ENCODE measurements around the gene SH3PXD2A. TPM values are rescaled to one million over a fixed set of nuclear protein-coding genes. Genes with fewer than 3 reads are reported as not detected.

SH3PXD2A gene
- total RNA-seq, 4 donors from 2014 or later, result 6.2 to 16.8 (median 11.4) TPM

GRCh38 chr10:103710490-103710889, 144.9 kb downstream of the SH3PXD2A start:
- in situ Hi-C loops (cut with MboI; ENCODE audit: low sequenced_read_pairs in 4 of 4) (loop anchor here (5.0 kb wide), 2 partner anchors 147 to 152 kb away; partner anchors contain the start of gene SH3PXD2A (in 1 of the 4)), intact Hi-C loops (cut with DNase I; ENCODE audit: low total_unique reads) (loop anchor here (5.0 kb wide), 1 partner anchor 92 kb away; no protein-coding TSS in a partner anchor)
- TF ChIP-seq, protein P1, sequence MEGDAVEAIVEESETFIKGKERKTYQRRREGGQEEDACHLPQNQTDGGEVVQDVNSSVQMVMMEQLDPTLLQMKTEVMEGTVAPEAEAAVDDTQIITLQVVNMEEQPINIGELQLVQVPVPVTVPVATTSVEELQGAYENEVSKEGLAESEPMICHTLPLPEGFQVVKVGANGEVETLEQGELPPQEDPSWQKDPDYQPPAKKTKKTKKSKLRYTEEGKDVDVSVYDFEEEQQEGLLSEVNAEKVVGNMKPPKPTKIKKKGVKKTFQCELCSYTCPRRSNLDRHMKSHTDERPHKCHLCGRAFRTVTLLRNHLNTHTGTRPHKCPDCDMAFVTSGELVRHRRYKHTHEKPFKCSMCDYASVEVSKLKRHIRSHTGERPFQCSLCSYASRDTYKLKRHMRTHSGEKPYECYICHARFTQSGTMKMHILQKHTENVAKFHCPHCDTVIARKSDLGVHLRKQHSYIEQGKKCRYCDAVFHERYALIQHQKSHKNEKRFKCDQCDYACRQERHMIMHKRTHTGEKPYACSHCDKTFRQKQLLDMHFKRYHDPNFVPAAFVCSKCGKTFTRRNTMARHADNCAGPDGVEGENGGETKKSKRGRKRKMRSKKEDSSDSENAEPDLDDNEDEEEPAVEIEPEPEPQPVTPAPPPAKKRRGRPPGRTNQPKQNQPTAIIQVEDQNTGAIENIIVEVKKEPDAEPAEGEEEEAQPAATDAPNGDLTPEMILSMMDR (IDR thresholded peaks at IDR 0.05 in 4 of 5, conservative IDR thresholded peaks at IDR 0.05 in 1 of 5), result no peak
- no peak for TF ChIP-seq POLR2A (IDR thresholded peaks at IDR 0.05)
- H3K9me3 ChIP-seq, result no peaks in the 10 kb centered on the region
- H3K4me3 ChIP-seq, result no peak overlapping the region
- no peak for DNase-seq
- no peaks in the 10 kb centered on the region for H3K36me3 ChIP-seq
- no peak overlapping the region for H3K27ac ChIP-seq
- ATAC-seq, result no peak
- no peaks in the 10 kb centered on the region for H3K27me3 ChIP-seq
- no peaks in the 10 kb centered on the region for H3K4me1 ChIP-seq

DNA sequence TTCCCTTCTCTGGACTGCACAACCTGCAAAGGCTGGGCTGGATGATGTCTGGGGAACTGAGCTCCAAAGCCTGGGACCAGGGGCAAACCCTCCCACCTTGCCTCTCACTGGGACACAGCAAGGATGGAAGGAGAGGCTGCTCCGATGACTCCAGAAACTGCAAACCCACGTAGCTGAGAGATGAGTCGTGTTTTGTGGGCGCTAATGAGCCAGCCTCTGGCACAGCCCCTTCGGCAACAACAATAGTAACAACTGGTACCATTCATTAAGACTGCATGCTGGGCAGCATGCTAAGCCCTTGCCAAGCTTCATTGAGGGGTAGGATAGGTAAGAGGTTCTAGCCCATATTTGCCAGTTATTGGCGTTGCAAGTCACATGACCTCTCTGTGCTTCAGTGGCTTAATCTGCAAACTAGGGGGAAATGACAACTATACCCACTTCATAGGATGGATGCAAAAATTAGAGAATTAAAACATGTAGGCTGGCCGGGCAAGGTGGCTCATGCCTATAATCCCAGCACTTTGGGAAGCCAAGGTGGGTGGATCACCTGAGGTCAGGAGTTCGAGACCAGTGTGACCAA, 145.9 kb downstream of the SH3PXD2A start:
- DNase-seq, result no peak
- ATAC-seq, result no peak
- in situ Hi-C loops (cut with MboI; ENCODE audit: low sequenced_read_pairs in 4 of 4), result no loop called here

GRCh38 chr10:103708627-103709288, 146.6 kb downstream of the SH3PXD2A start:
- no peak for TF ChIP-seq POLR2A (IDR thresholded peaks at IDR 0.05)
- TF ChIP-seq, protein P1 (IDR thresholded peaks at IDR 0.05 in 4 of 5, conservative IDR thresholded peaks at IDR 0.05 in 1 of 5), result no peak
- H3K36me3 ChIP-seq, result no peaks in the 10 kb centered on the region
- intact Hi-C loops (cut with DNase I; ENCODE audit: low total_unique reads) (no loop called here), in situ Hi-C loops (cut with MboI; ENCODE audit: low sequenced_read_pairs in 4 of 4) (no loop called here)
- H3K27me3 ChIP-seq, result no peaks in the 10 kb centered on the region
- no peaks in the 10 kb centered on the region for H3K4me1 ChIP-seq
- H3K9me3 ChIP-seq, result no peaks in the 10 kb centered on the region
- H3K4me3 ChIP-seq, result no peak overlapping the region
- no peak overlapping the region for H3K27ac ChIP-seq
- DNase-seq, result no peak
- no peak for ATAC-seq

More for the DNA sequence above, 145.9 kb downstream of the SH3PXD2A start:
- no peaks in the 10 kb centered on the region for H3K27me3 ChIP-seq
- H3K9me3 ChIP-seq, result no peaks in the 10 kb centered on the region
- no peak overlapping the region for H3K27ac ChIP-seq
- no peaks in the 10 kb centered on the region for H3K4me1 ChIP-seq
- H3K4me3 ChIP-seq, result no peak overlapping the region
- no peaks in the 10 kb centered on the region for H3K36me3 ChIP-seq
- no peak for TF ChIP-seq POLR2A (IDR thresholded peaks at IDR 0.05)
- TF ChIP-seq, protein P1 (IDR thresholded peaks at IDR 0.05 in 4 of 5, conservative IDR thresholded peaks at IDR 0.05 in 1 of 5), result no peak
- intact Hi-C loops (cut with DNase I; ENCODE audit: low total_unique reads), result no loop called here

- Histone ChIP-seq H3K4me1 (no peaks in the 10 kb centered on the region), H3K27ac (no peak overlapping the region), H3K9me3 (no peaks in the 10 kb centered on the region), H3K36me3 (no peaks in the 10 kb centered on the region), H3K4me3 (no peak overlapping the region), H3K27me3 (no peaks in the 10 kb centered on the region)
- intact Hi-C loops (cut with DNase I; ENCODE audit: low total_unique reads), result no loop called here
- in situ Hi-C loops (cut with MboI; ENCODE audit: low sequenced_read_pairs in 4 of 4), result no loop called here
- TF ChIP-seq, protein P1 (IDR thresholded peaks at IDR 0.05 in 4 of 5, conservative IDR thresholded peaks at IDR 0.05 in 1 of 5), result no peak
- no peak for TF ChIP-seq POLR2A (IDR thresholded peaks at IDR 0.05)
- DNase-seq, result no peak
- no peak for ATAC-seq
Observed at GRCh38 chr10:103707956-103708626, 147.3 kb downstream of the SH3PXD2A start.

Data from gastrocnemius medialis (tissue), 4 donors.